GM19467 (cell line): ENCODE measurements around the gene ADAM12.

Experiments
- ATAC-seq: cut with Tn5 transposase; IDR thresholded peaks from one replicate; pipeline ENCODE4 v1.9.1; 2021; ENCODE audit warnings: mild to moderate bottlenecking, moderate library complexity; ENCODE audit not compliant: unreplicated experiment

Gene ADAM12

DNA sequence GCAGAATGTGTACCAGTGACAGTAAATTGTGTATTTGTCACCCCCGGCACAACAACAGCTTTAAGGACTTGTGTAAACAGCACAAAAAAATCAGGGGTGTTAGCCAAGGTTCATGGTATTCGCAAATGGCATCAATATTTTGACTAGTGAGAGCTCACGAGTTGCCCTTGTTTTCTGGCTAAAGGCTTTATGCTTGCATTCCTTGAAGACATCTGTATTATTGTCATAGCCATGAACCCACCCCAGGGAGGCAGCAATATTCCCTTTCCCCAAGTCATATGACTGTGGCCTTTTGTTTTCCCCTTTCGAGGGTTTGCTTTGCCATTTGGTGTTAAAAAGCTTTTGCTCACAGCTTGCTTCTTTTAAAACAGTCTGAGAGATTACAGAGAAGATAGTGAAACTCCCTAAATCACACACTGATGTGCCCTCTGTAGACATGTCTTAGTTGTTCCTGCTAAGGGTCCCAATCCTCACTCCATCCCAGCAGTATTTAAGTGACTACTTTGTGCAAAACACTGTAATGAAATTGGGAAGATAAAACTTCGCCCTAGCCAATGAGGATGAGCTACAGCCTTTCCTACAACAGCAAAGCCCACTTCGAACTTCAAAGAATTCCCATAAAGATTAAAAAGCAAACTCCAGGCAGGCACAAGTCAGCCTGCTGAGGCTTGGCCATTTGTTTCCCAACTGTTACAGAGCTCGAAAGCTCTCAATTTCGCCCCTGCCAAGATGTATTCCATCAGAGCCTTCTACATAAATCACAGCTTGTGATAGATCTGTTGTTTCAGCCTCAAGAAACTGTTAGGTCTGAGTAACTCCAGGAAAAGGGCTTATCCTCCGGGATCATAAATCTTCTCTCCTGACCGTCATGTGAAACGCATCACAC lies 172.3 kb downstream of the ADAM12 start:
- no peak for ATAC-seq

GRCh38 chr10:126214679-126215078 lies 173.6 kb downstream of the ADAM12 start:
- no peak for ATAC-seq

- no peak for ATAC-seq
These were observed 174.3 kb downstream of the ADAM12 start for GRCh38 chr10:126214021-126214420.

DNA sequence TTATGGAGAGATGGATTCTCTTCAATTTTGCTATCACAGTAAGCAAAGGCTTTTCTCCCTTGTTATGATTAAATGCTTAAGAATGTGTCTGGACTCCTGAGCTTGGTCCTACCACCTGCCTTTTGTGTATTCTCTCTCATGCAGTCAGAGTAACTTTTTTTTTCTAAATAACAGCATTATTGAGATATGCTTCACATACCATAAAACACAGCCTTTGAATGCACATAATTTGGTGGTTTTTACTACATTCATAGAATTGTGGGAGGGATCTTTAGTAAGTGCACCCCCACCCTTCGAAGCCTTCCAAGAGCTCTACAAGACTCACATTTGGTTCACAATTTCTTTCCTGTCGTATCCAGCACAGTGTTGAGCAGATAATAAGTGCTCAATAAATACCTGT lies 175.5 kb downstream of the ADAM12 start:
- no peak for ATAC-seq

GRCh38 chr10:126210051-126210651 lies 178.1 kb downstream of the ADAM12 start:
- ATAC-seq, result no peak

DNA sequence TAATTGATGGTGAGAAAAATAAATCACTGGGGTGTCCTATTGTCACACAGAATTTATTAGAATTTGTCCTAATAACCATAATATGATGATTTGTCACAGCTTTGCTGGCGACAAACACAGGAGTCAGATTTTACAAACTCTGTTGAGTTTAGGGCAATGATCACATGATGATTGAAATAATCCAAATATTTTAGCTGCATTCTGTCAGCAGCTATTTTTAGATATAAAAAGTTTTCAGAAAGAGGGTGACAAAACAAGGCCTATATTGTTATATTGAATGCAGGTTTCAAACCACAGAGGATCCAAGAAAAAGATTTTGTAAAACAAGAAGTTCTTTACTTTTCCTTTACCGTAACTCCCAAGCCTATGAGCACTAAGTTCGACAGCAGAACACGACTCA lies 178.8 kb downstream of the ADAM12 start:
- no peak for ATAC-seq

GRCh38 chr10:126208726-126209302 lies 179.5 kb downstream of the ADAM12 start:
- ATAC-seq, result no peak

DNA sequence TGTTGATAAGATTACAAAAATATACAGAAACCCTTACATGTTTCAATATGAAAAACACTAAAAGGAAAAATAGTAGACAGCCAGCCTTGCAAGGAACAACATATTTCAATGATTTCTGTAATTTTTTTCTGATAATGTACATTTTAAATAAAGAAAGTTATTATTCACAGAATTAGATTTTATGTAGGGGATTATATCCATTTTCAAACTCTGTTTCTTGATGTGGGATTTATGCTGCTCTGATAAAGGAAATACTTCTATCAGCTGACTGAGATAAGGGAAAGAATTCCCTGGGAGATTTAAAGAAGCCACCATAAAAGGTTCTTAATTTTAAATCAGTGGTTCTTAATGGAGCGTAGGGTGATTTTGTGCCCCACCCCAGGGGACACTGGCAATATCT lies 180.4 kb downstream of the ADAM12 start:
- no peak for ATAC-seq

GRCh38 chr10:126207313-126207771 lies 180.9 kb downstream of the ADAM12 start:
- ATAC-seq, result no peak

- no peak for ATAC-seq
These were observed 182.6 kb downstream of the ADAM12 start for GRCh38 chr10:126205486-126206205.

DNA sequence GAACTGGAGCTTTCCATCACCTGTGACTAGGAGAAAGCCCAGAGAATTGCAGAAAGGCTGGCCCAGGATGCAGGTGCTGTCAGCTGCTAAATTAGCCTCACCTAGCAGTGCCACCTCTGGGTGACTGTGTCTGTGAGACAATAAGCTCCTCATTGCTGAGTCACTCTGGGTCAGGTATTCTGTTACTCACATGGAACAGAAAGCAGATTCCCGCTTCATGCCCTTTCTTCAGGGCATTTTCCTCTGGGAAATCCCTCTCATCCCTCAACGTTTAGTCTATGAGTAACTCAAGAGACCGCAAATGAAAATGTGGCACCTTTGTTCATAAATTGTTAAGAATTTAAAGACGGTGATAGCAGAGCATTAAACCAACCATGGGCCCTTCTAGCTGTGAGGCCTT lies 184.0 kb downstream of the ADAM12 start:
- no peak for ATAC-seq

DNA sequence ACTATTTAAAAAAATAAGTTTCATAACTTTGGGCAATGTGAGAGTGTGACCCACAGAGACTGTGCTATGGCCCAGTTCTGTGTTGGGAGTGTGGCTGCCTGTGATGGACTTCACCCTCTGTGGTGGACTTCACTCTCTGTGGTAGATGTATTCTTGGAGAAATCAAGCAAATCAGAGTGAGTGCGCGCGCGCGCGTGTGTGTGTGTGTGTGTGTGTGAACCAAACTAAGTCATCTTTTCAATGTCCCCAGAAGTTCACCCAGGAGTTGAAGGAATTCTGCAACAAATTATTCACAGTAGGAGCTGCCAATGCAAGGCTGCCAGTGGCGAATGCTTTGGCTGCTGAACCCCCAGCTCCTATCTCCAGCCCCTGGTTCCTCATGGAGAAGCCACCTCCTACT lies 184.5 kb downstream of the ADAM12 start:
- no peak for ATAC-seq

DNA sequence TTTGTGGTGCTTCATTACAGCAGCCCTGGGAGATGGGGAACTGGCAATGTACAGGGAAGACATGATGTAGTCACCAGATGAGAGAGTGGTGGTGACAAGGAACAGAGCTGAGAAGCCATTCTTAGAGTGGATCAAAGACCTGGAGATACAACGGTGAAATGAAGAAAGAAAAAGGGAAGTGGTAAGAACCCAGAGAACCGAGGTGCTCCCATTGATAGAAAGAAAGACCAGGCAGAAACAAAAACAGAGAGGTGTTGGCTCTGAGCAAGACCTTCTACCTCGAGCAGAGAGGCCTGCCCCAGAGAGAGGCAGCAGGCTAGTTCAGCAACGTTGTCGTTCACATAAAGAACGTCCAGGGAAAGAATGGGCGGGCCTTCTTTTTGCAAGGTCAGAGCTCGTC lies 186.7 kb downstream of the ADAM12 start:
- ATAC-seq, result no peak

GRCh38 chr10:126199221-126199998 lies 188.9 kb downstream of the ADAM12 start:
- no peak for ATAC-seq

DNA sequence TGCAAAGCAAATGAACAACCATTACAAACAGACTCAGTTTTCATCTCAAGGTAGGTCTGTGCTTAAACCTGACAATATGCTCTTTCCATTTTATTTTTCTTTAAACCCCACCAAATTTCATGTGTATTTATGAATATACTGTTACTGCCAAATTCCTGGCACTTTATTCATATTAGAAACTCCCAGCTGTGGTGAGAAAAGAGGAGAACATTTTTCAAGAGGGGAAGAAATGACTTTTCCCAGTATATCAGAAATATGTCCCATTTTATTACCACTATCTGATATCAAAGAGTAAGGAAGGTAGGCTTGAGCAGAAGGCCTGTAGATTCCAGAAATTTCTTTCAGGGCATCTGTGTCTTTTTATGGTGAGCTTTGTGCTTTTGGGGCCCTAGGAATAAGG lies 189.6 kb downstream of the ADAM12 start:
- ATAC-seq, result no peak

DNA sequence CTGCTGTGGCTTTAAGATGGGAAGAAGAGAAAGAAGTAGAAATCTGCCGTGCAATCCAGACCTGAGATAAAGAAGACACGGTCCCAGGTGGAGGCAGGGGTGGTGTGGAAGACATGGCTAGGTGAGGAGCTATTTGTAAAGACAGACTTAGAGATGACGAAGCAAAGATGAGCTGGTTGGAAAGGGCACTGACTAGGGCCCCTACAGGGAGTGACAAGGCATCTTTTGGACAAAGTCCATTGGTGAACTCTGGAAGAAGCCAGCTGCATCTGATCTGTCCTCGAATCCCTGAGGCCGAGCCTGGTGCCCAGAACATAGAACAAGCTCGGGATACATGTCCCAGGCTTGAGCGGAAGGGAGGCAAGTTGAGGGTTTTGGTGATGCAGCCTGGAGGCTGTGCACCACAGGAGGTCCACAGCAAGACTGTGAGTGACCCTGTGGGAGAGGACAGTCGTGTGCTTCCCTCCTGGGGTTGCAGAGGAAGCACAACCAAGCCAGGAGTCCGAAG lies 191.2 kb downstream of the ADAM12 start:
- no peak for ATAC-seq

GRCh38 chr10:126196281-126196680 lies 192.0 kb downstream of the ADAM12 start:
- no peak for ATAC-seq

DNA sequence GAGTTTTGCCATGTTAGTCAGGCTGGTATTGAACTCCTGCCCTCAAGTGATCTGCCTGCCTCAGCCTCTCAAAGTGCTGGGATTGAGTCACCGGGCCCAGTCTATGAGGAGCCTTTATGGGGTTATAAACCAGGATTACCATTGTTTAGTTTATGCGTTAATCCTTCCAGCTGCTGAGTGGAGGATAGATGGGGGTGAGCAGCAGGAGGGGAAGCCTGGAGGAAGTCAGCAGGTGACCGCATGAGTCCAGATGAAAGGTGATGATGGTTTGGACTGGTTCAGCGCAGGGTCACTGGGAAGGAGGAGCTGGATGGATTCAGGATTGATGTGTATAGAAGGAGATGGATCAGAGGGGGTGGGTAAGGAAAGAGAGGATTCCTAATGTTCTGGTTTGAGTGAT lies 197.1 kb downstream of the ADAM12 start:
- no peak for ATAC-seq

DNA sequence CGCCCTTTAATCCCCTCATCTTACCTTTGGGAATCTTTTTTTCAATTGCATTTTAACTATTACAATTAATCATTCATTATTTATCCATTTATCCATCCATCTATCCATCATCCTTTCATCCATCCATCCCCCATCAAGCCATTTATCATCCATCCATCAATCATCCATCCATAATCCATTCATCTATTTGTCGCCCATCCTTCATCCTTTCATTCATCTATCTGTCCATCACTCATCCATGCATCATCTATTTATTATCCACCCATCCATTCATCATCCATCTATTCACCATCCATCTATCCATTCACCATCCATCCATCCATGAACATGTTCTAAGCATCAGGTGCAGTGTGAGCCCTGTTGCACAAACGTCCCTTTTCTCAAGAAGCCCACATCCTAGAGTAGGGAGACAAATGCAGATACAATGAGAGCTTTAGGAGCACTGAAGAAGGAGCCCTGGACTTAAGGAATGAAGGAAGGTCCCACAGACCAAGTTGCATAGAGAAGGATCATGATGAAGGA lies 199.5 kb downstream of the ADAM12 start:
- no peak for ATAC-seq

DNA sequence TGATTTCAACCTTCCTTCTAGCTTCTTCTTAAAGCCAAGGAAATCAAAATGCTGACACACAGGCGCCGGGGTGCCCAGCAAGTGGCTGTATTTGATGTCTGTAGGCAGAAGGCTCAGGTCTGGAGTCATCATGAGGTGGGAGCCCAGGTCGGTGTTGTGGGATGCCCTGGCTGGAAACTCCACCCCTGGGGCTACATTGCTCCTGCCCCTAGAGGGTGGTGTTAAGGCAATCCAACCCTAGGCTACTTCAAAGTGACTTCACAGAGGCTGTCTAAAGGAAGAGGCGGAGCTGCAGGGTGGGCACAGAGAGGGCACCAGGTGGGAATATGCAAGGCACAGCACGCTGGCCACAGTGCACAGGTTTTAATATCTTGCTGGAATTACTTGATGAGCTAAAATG lies 200.9 kb downstream of the ADAM12 start:
- no peak for ATAC-seq
